ENCODE data around the gene ATP2B2.

The ATP2B2 gene

DNA sequence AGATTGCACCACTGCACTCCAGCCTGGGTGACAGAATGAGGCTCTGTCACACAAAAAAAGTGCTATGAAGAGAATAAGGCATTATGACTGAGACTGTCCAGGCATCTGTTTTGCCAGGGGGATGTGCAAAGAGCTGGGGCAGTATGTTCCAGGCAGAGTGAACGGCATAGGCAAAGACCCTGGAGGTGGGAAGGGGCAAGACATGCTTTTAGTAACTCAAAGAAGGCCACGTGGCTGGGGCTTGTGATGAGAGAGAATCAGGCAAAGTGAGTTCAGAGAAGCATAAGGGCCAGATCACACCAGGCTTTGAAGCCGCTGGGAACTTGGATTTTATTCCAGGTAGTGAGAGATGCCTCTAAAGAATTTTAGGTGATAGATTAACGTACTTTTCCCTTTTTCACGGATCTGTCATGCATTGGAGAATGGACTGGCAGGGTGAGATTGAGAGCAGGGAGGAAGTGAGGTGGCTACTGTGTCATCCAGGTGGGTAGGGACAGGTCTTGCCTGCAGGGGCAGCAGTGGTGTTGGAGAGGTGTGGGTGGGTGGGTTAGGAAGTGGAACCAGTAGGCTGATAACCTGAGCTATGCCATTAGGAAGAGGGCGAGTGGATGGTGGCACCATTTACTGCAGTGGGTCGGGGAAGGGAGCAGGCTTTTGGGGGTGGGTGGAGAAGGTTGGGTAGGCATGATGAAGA is 31.7 kb downstream of the ATP2B2 start:
- ATAC-seq (ENCODE audit: insufficient read depth, low read depth), result no peak

DNA sequence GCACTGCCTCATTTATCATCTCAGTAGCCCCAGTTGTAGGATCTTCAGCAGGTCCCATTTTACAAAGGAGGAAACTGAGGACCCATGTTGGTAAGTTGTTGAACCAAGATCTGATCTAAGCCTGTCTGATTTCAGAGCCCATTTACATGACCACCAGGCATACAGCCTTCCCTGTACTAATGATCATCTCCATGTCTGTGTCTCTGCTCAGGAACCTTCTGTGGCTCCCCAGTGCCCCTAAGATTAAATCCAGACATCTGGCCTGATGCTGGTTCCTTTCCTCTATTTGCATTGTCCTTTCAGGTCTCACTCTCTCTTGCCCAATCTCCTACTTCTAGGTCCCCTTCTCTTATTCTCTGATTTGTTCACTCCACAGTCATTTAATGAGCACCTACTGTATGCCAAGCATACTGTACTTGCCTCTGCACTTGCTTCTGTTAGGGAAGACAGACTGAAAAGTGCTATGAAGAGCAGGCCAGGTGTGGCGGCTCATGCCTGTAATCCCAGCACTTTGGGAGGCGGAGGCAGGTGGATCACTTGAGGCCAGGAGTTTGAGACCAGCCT is 32.4 kb downstream of the ATP2B2 start:
- H3K9me3 ChIP-seq (ENCODE audit: insufficient read depth, low read length, severe bottlenecking), result no peaks in the 10 kb centered on the region
- H3K79me2 ChIP-seq (ENCODE audit: insufficient read depth, low read length), result no peaks in the 10 kb centered on the region
- no peak overlapping the region for H3K27ac ChIP-seq (ENCODE audit: low read length)
- no peaks in the 10 kb centered on the region for H3K4me1 ChIP-seq (ENCODE audit: insufficient read depth, low read length)
- no peak for DNase-seq
- no peak overlapping the region for H3K4me2 ChIP-seq (ENCODE audit: insufficient read depth, low read length)
- H3K4me3 ChIP-seq (ENCODE audit: low read depth in 1 of 2, low read length in 2 of 2), result no peak overlapping the region
- H3K36me3 ChIP-seq (ENCODE audit: insufficient read depth, low read length), result no peaks in the 10 kb centered on the region
- no peak for ATAC-seq (ENCODE audit: insufficient read depth, low read depth)
- no peak overlapping the region for H2AFZ ChIP-seq (ENCODE audit: low read depth, low read length)
- H3K27me3 ChIP-seq (ENCODE audit: insufficient read depth, low read length, poor library complexity), result peaks cover 6% of the 10 kb centered on the region
- no peak overlapping the region for H3K9ac ChIP-seq (ENCODE audit: low read depth, low read length)
- TF ChIP-seq EZH2 (IDR thresholded peaks at IDR 0.05; ENCODE audit: borderline replicate concordance, low read depth, low read length, severe bottlenecking), result no peak
- TF ChIP-seq, protein P1, sequence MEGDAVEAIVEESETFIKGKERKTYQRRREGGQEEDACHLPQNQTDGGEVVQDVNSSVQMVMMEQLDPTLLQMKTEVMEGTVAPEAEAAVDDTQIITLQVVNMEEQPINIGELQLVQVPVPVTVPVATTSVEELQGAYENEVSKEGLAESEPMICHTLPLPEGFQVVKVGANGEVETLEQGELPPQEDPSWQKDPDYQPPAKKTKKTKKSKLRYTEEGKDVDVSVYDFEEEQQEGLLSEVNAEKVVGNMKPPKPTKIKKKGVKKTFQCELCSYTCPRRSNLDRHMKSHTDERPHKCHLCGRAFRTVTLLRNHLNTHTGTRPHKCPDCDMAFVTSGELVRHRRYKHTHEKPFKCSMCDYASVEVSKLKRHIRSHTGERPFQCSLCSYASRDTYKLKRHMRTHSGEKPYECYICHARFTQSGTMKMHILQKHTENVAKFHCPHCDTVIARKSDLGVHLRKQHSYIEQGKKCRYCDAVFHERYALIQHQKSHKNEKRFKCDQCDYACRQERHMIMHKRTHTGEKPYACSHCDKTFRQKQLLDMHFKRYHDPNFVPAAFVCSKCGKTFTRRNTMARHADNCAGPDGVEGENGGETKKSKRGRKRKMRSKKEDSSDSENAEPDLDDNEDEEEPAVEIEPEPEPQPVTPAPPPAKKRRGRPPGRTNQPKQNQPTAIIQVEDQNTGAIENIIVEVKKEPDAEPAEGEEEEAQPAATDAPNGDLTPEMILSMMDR (IDR thresholded peaks at IDR 0.05; ENCODE audit: borderline replicate concordance, extremely low read depth, low read length, poor library complexity, severe bottlenecking), result no peak
- peaks cover under 1% of the 10 kb centered on the region; the same call in 1 of the 2 replicates for H4K20me1 ChIP-seq (ENCODE audit: insufficient read depth, low read length)

More for the DNA sequence above, 31.7 kb downstream of the ATP2B2 start:
- Histone ChIP-seq H2AFZ (ENCODE audit: low read depth, low read length) (no peak overlapping the region), H3K27ac (ENCODE audit: low read length) (no peak overlapping the region), H3K4me3 (ENCODE audit: low read depth in 1 of 2, low read length in 2 of 2) (no peak overlapping the region), H3K27me3 (ENCODE audit: insufficient read depth, low read length, poor library complexity) (peaks cover 6% of the 10 kb centered on the region), H3K36me3 (ENCODE audit: insufficient read depth, low read length) (no peaks in the 10 kb centered on the region), H3K4me2 (ENCODE audit: insufficient read depth, low read length) (no peak overlapping the region), H3K9me3 (ENCODE audit: insufficient read depth, low read length, severe bottlenecking) (no peaks in the 10 kb centered on the region), H3K9ac (ENCODE audit: low read depth, low read length) (no peak overlapping the region), H3K4me1 (ENCODE audit: insufficient read depth, low read length) (no peaks in the 10 kb centered on the region), H3K79me2 (ENCODE audit: insufficient read depth, low read length) (no peaks in the 10 kb centered on the region), H4K20me1 (ENCODE audit: insufficient read depth, low read length) (no peaks in the 10 kb centered on the region; the same call in 1 of the 2 replicates)
- no peak for TF ChIP-seq EZH2 (IDR thresholded peaks at IDR 0.05; ENCODE audit: borderline replicate concordance, low read depth, low read length, severe bottlenecking)
- TF ChIP-seq, protein P1 (IDR thresholded peaks at IDR 0.05; ENCODE audit: borderline replicate concordance, extremely low read depth, low read length, poor library complexity, severe bottlenecking), result no peak
- DNase-seq, result no peak

DNA sequence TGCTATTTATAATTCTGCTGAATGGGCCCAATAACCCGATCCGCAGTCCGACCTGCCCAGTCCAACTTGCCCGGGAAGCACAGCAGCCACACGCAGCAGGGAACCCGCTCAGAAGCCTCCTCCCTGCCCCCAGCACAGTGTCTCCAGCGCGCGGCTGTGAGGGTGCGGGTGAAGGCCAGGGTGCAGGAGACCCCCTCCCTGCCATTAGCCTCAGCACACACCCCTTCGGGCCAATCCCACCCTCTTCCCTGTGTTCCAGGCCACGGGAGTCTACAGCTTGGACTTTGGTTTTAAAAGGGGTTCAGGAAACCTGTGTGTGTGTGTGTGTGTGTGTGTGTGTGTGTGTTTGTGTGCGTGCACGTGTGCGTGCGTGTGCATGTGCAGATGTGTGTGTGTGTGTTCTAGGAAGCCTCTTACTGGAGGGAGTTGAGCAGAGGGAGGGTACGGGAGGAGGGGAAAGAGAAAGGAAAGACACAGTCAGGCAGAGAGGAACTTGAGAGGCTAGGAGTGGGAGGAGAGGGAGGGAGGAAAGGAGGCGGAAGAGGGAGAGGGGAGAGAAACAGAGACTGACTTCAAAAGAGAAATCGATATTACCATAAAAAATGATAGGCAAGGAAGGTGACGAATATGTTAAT is 34.2 kb downstream of the ATP2B2 start:
- H3K27me3 ChIP-seq (ENCODE audit: insufficient read depth, low read length, poor library complexity), result peaks cover 6% of the 10 kb centered on the region
- no peaks in the 10 kb centered on the region for H3K36me3 ChIP-seq (ENCODE audit: insufficient read depth, low read length)
- H3K4me3 ChIP-seq (ENCODE audit: low read depth in 1 of 2, low read length in 2 of 2), result no peak overlapping the region
- H3K4me1 ChIP-seq (ENCODE audit: insufficient read depth, low read length), result no peaks in the 10 kb centered on the region
- TF ChIP-seq, protein P1 (IDR thresholded peaks at IDR 0.05; ENCODE audit: borderline replicate concordance, extremely low read depth, low read length, poor library complexity, severe bottlenecking), result no peak
- TF ChIP-seq EZH2 (IDR thresholded peaks at IDR 0.05; ENCODE audit: borderline replicate concordance, low read depth, low read length, severe bottlenecking), result no peak
- no peak for DNase-seq
- H3K79me2 ChIP-seq (ENCODE audit: insufficient read depth, low read length), result no peaks in the 10 kb centered on the region
- H4K20me1 ChIP-seq (ENCODE audit: insufficient read depth, low read length), result peaks cover 5% of the 10 kb centered on the region; the same call in 1 of the 2 replicates
- no peak overlapping the region for H3K4me2 ChIP-seq (ENCODE audit: insufficient read depth, low read length)
- H2AFZ ChIP-seq (ENCODE audit: low read depth, low read length), result no peak overlapping the region
- no peaks in the 10 kb centered on the region for H3K9me3 ChIP-seq (ENCODE audit: insufficient read depth, low read length, severe bottlenecking)
- H3K27ac ChIP-seq (ENCODE audit: low read length), result no peak overlapping the region
- no peak overlapping the region for H3K9ac ChIP-seq (ENCODE audit: low read depth, low read length)
- no peak for ATAC-seq (ENCODE audit: insufficient read depth, low read depth)
